Naive thymus-derived CD4-positive, alpha-beta T cell (primary cell): ENCODE results near the gene ADGRG1. TPM values are rescaled to one million over a fixed set of nuclear protein-coding genes. Genes with fewer than 3 reads are reported as not detected.

Source experiments
- ATAC-seq: fragments of 150-1000 bp; cut with Tn5 transposase; 2 replicates; pipeline ENCODE4 v1.10.0; 2021; ENCODE audit warnings: mild to moderate bottlenecking, moderate library complexity
- CTCF ChIA-PET: fragments of 350-600 bp; sonication (Branson Sonifier 250); formaldehyde crosslinking; loops from one replicate; lab custom pipeline; 2021; ENCODE audit warnings: antibody characterized with exemption; lab: Charles Lee
- POLR2A ChIA-PET: fragments of 350-600 bp; sonication (Branson Sonifier 250); formaldehyde crosslinking; loops from one replicate; lab custom pipeline; 2021; ENCODE audit warnings: antibody characterized with exemption, inconsistent platforms; lab: Charles Lee
- DNase-seq, 9 donors: peaks; one replicate each; pipeline versions ENCODE4 v3.0.0 to v3.0.0-alpha.2; 2020 to 2022; ENCODE audit warnings: mixed read lengths in 1 of 9
- H3K27ac ChIP-seq: one replicate; pipeline ENCODE4 v1.7.0; 2013; ENCODE audit warnings: mild to moderate bottlenecking, low read depth, low read length, moderate library complexity
- H3K27me3 ChIP-seq, 2 donors: one replicate each; pipeline ENCODE4 v1.7.0; 2013; ENCODE audit warnings: low read length in 2 of 2, mild to moderate bottlenecking in 2 of 2, moderate library complexity in 2 of 2; ENCODE audit not compliant: control insufficient read depth in 2 of 2, insufficient read depth in 2 of 2
- H3K36me3 ChIP-seq, 3 experiments: 1 replicate in 2 of 3; 2 replicates in 1 of 3; pipeline ENCODE4 v1.7.0; 2013; ENCODE audit warnings: low read length in 3 of 3, mild to moderate bottlenecking in 3 of 3, moderate library complexity in 1 of 3; ENCODE audit not compliant: insufficient read depth in 3 of 3, control insufficient read depth in 2 of 3
- H3K4me1 ChIP-seq, 2 donors: one replicate each; pipeline ENCODE4 v1.7.0; 2013; ENCODE audit warnings: low read length in 2 of 2, mild to moderate bottlenecking in 2 of 2, moderate library complexity in 1 of 2; ENCODE audit not compliant: control insufficient read depth in 2 of 2, insufficient read depth in 2 of 2
- H3K4me3 ChIP-seq: 2 replicates; pipeline ENCODE4 v1.7.0; 2013; ENCODE audit warnings: mild to moderate bottlenecking, low read length
- H3K9me3 ChIP-seq, 3 experiments: 1 replicate in 2 of 3; 2 replicates in 1 of 3; pipeline ENCODE4 v1.7.0; 2013; ENCODE audit warnings: low read length in 3 of 3; ENCODE audit not compliant: control insufficient read depth in 2 of 3
- H3K27ac Mint-ChIP-seq, 9 donors: one replicate each; pipeline ENCODE4 v1.8.0; 2020 to 2022; ENCODE audit warnings: mixed read lengths in 9 of 9, mild to moderate bottlenecking in 8 of 9, moderate library complexity in 5 of 9, inconsistent platforms in 2 of 9
- H3K27me3 Mint-ChIP-seq, 5 donors: one replicate each; pipeline ENCODE4 v1.8.0; 2021 to 2022; ENCODE audit warnings: mixed read lengths in 5 of 5, mild to moderate bottlenecking in 1 of 5
- H3K36me3 Mint-ChIP-seq, 5 donors: one replicate each; pipeline ENCODE4 v1.8.0; 2020 to 2022; ENCODE audit warnings: mixed read lengths in 5 of 5, mild to moderate bottlenecking in 3 of 5, inconsistent platforms in 1 of 5
- H3K4me1 Mint-ChIP-seq, 7 donors: one replicate each; pipeline ENCODE4 v1.8.0; 2020 to 2022; ENCODE audit warnings: mixed read lengths in 7 of 7, mild to moderate bottlenecking in 3 of 7, inconsistent platforms in 1 of 7
- H3K4me3 Mint-ChIP-seq, 10 donors: one replicate each; pipeline ENCODE4 v1.8.0; 2020 to 2022; ENCODE audit warnings: mild to moderate bottlenecking in 10 of 10, mixed read lengths in 10 of 10, moderate library complexity in 6 of 10, inconsistent platforms in 2 of 10
- H3K9me3 Mint-ChIP-seq, 11 donors: one replicate each; pipeline ENCODE4 v1.8.0; 2020 to 2022; ENCODE audit warnings: mixed read lengths in 11 of 11, mild to moderate bottlenecking in 4 of 11, inconsistent platforms in 1 of 11, moderate library complexity in 1 of 11
- intact Hi-C, 2 donors: fragments of 100-400 bp; cut with micrococcal nuclease; formaldehyde crosslinking; loops; one replicate each; pipeline ENCODE4 v1.15.1; 2023
- polyA plus RNA-seq, 2 donors: library from polyadenylated mRNA; unstranded; fragments of 300-500 nt; fragmentation: Illumina TruSeq; gene quantifications; one replicate each; pipeline ENCODE4 v1.2.3, GENCODE V29; 2021
- total RNA-seq, 6 experiments: library from RNA in 5 of 6; stranded (reverse) in 5 of 6; gene quantifications; 1 replicate in 5 of 6; 2 replicates in 1 of 6; pipeline ENCODE4 v1.2.3 and lab custom pipeline; 2021 to 2026

ADGRG1 gene
- total and polyA plus RNA-seq, 7 experiments from 2014 or later: 0.07 to 96.0 (median 1.5) TPM

DNA sequence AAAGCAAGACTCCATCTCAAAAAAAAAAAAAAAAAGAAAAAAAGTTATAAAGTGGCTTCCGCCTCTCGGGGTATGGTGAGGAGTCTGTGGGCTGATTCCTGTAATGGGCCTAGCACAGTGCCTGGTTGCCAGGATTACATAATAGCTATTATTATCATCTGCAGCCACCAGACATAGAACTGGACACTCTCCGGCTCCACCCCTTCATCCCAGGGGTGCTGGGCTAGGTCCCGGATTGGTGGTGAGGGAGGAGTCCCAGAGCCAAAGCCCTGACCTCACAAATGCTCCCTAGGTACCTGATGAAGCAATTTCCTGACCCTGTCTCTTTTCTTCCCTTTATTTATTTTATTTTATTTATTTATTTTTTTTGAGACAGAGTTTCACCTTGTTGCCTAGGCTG is 11.6 kb upstream of the ADGRG1 start:
- peaks cover 0 to 14% of the 10 kb centered on the region in 2 donors for H3K4me1 ChIP-seq
- CTCF ChIA-PET: no interaction called here
- intact Hi-C loops: no loop called here
- no peaks in the 10 kb centered on the region for H3K9me3 ChIP-seq
- Mint-ChIP-seq H3K27ac (no peak overlapping the region), H3K36me3 (no peaks in the 10 kb centered on the region), H3K4me3 (no peak overlapping the region), H3K9me3 (no peaks in the 10 kb centered on the region), H3K27me3 (no peaks in the 10 kb centered on the region), H3K4me1 (peaks cover 0 to 9% (median 0%) of the 10 kb centered on the region in 7 donors)
- ATAC-seq (no peak), DNase-seq (no peak)
- POLR2A ChIA-PET: no interaction called here
- no peak overlapping the region for H3K27ac ChIP-seq
- no peaks in the 10 kb centered on the region for H3K36me3 ChIP-seq
- no peaks in the 10 kb centered on the region for H3K27me3 ChIP-seq
- H3K4me3 ChIP-seq: no peak overlapping the region

DNA sequence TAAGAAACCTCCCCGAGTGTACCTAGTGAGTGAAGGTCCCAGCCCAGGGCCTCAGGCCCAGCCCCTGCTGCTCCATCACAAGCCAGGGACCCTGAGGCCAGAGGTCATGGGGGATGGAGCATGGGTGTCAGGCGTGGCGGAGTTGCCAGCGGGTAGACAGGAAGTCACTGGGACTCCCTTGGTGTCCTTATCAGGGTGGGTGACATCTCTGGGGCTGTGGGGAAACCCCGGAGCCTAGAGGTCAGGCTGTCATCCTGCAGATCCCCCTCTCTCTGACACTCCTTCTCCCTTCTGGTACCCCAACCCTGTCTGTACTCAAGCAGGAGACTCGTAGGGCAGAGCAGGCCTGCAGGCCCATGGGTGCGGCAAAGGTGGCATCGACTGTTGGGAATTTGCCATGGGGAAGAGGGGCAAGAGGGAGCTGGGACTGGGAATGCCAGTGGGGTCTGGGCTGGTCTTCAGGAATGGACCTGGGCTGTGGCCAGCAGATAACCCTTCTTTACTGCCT is 10.8 kb upstream of the ADGRG1 start:
- H3K4me3 Mint-ChIP-seq: no peak overlapping the region
- Histone ChIP-seq H3K36me3 (no peaks in the 10 kb centered on the region), H3K27me3 (no peaks in the 10 kb centered on the region), H3K27ac (no peak overlapping the region), H3K4me1 (peaks cover 0 to 13% of the 10 kb centered on the region in 2 donors), H3K4me3 (no peak overlapping the region), H3K9me3 (no peaks in the 10 kb centered on the region)
- ATAC-seq: peak; percentile 36
- POLR2A ChIA-PET: no interaction called here
- DNase-seq: no peak
- H3K27ac Mint-ChIP-seq: no peak overlapping the region
- H3K36me3 Mint-ChIP-seq: no peaks in the 10 kb centered on the region
- no peaks in the 10 kb centered on the region for H3K9me3 Mint-ChIP-seq
- intact Hi-C loops: no loop called here
- no peaks in the 10 kb centered on the region for H3K27me3 Mint-ChIP-seq
- CTCF ChIA-PET: interaction anchor here (0.6 kb wide), 1 partner anchor 166 kb away, joined by 5 read pairs; no protein-coding TSS in a partner anchor
- H3K4me1 Mint-ChIP-seq: peaks cover 0 to 9% (median 0%) of the 10 kb centered on the region in 7 donors

DNA sequence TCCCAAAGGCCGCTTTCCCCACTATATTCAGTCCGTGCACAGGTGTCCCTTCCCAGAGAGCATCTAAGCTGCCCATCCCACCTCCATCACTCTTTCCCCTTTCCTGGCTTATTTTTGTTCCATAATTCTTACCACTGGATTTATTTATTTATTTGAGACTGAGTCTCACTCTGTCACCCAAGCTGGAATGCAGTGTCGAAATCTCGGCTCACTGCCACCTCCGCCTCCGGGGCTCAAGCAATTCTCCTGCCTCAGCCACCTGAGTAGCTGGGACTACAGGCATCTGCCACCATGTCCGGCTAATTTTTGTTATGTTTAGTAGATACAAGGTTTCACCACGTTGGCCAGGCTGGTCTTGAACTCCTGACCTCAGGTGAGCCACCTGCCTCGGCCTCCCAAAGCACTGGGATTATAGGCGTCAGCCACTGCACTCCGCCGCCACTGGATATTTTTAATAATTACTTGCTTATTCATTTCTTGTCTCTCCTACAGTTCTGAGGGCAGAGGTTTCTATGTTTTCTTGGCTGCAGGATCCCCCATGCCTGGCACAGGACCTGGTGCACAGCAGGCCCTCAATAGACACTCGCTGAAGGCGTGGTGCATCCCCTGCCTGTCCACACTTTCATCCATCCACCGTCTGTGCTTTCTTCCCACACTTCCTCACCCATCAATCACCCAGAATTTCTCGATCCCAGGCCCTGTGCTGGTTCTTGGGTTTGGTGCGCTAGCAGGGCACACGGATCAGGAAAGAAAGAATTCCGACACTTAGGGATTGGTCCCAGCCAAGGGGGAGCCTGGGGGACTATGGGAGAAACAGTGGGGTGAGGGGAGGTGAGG is 9.9 kb upstream of the ADGRG1 start:
- Histone ChIP-seq H3K36me3 (no peaks in the 10 kb centered on the region), H3K27ac (no peak overlapping the region), H3K9me3 (no peaks in the 10 kb centered on the region), H3K4me1 (peaks cover 0 to 13% of the 10 kb centered on the region in 2 donors), H3K27me3 (no peaks in the 10 kb centered on the region), H3K4me3 (no peak overlapping the region)
- no peaks in the 10 kb centered on the region for H3K9me3 Mint-ChIP-seq
- no peak overlapping the region for H3K4me3 Mint-ChIP-seq
- intact Hi-C loops: no loop called here
- H3K27ac Mint-ChIP-seq: peak overlapping the region in 1 of 9 donors; percentile 17
- CTCF ChIA-PET: interaction anchor here (0.6 kb wide), 1 partner anchor 167 kb away, joined by 5 read pairs; no protein-coding TSS in a partner anchor
- DNase-seq (no peak), ATAC-seq (no peak)
- H3K36me3 Mint-ChIP-seq: no peaks in the 10 kb centered on the region
- H3K4me1 Mint-ChIP-seq: peaks cover 0 to 9% (median 0%) of the 10 kb centered on the region in 7 donors
- H3K27me3 Mint-ChIP-seq: no peaks in the 10 kb centered on the region
- POLR2A ChIA-PET: no interaction called here

DNA sequence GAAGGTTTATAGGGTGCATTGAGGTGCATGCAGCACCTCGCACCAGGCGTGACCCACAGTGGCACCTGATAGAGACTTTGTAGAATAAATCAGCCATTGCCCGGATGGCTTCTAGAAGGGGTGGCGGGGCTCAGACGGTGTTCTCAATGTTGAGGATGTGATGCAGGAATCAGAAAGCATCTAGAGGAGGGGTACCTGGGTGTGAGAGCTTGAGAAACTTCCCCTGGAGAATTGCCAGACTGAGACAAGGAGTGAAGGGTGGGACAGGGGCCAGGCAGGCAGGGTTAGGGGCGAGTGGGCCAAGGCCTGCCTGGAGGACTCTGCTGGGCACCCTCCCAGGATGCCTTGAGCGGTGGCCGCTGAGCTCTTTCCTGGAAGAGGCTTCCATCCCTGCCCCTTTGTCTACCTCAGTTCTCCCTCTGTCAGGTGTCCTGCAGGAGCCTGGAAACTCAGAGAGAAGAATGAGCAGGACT is 9.3 kb upstream of the ADGRG1 start:
- H3K27ac ChIP-seq: no peak overlapping the region
- H3K9me3 Mint-ChIP-seq: no peaks in the 10 kb centered on the region
- H3K27me3 ChIP-seq: no peaks in the 10 kb centered on the region
- H3K36me3 ChIP-seq: no peaks in the 10 kb centered on the region
- no peak for DNase-seq
- H3K4me3 ChIP-seq: no peak overlapping the region
- H3K9me3 ChIP-seq: no peaks in the 10 kb centered on the region
- POLR2A ChIA-PET: no interaction called here
- intact Hi-C loops: no loop called here
- H3K27me3 Mint-ChIP-seq: no peaks in the 10 kb centered on the region
- H3K27ac Mint-ChIP-seq: peak overlapping the region in 1 of 9 donors; percentile 17
- no peak for ATAC-seq
- H3K4me1 ChIP-seq: peaks cover 0 to 11% of the 10 kb centered on the region in 2 donors
- H3K4me1 Mint-ChIP-seq: peaks cover 0 to 7% (median 0%) of the 10 kb centered on the region in 7 donors
- H3K4me3 Mint-ChIP-seq: no peak overlapping the region
- CTCF ChIA-PET: no interaction called here
- H3K36me3 Mint-ChIP-seq: no peaks in the 10 kb centered on the region

GRCh38 chr16:57619606-57620334 is 8.7 kb upstream of the ADGRG1 start:
- intact Hi-C loops: no loop called here
- H3K9me3 Mint-ChIP-seq: no peaks in the 10 kb centered on the region
- H3K36me3 ChIP-seq: no peaks in the 10 kb centered on the region
- peaks cover 0 to 4% (median 0%) of the 10 kb centered on the region in 7 donors for H3K4me1 Mint-ChIP-seq
- H3K4me3 Mint-ChIP-seq: no peak overlapping the region
- no peak overlapping the region for H3K27ac ChIP-seq
- H3K4me1 ChIP-seq: peaks cover 0 to 5% of the 10 kb centered on the region in 2 donors
- ChIA-PET POLR2A (no interaction called here), CTCF (no interaction called here)
- H3K36me3 Mint-ChIP-seq: no peaks in the 10 kb centered on the region
- ATAC-seq (no peak), DNase-seq (no peak)
- H3K27me3 Mint-ChIP-seq: no peaks in the 10 kb centered on the region
- H3K27me3 ChIP-seq: no peaks in the 10 kb centered on the region
- no peak overlapping the region for H3K27ac Mint-ChIP-seq
- no peaks in the 10 kb centered on the region for H3K9me3 ChIP-seq
- no peak overlapping the region for H3K4me3 ChIP-seq

DNA sequence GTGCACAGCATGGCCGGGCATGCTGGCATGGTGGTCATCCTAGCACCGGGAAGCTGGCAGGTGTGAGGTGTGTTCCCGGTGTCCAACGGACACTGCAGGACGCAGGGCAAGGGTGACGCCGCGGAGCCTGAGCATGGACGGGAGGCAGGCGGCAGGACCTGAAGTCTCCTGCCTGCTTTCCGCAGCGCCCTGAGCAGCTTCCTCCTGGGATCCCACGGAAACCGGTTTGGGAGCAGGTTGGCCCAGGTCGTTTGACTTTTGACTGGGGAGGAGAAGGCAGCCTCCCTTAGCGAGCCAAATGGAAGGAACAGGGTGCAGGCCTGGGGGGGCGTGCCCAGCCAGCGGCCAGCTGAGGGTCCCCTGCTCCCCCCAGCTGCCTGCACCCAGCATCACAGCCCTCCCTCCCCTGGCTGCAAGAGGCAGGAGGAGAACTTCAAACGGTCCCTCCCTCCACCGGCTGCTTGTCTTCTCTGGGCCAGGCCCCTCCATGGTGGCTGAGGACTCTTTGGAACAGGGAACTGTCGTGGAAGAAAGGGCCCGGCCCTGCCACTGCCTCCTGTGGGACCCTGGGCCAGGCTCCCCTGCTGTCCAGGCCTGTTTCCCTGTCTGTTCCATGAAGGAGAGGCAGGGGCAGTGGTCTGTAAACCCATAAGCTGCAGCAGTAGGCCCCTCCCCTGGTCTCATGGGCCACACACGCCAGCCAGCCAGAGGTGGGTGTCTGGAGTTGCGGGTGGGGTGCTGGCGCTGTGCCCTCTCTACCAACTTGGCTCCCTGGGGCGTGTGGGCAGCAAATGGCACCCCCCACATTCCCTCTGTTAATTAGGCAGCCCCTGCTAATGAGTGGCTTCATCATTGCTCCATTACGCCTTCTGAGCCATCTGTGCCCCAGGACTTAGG is 7.8 kb upstream of the ADGRG1 start:
- H3K27me3 Mint-ChIP-seq: peaks cover 0 to 5% (median 0%) of the 10 kb centered on the region in 5 donors
- H3K27ac Mint-ChIP-seq: no peak overlapping the region
- no peaks in the 10 kb centered on the region for H3K36me3 Mint-ChIP-seq
- Histone ChIP-seq H3K36me3 (no peaks in the 10 kb centered on the region), H3K4me3 (no peak overlapping the region), H3K27ac (no peak overlapping the region), H3K27me3 (no peaks in the 10 kb centered on the region), H3K9me3 (no peaks in the 10 kb centered on the region), H3K4me1 (peaks cover 0 to 4% of the 10 kb centered on the region in 2 donors)
- no peak overlapping the region for H3K4me3 Mint-ChIP-seq
- ChIA-PET POLR2A (no interaction called here), CTCF (no interaction called here)
- no peak for ATAC-seq
- DNase-seq: no peak
- H3K4me1 Mint-ChIP-seq: peaks cover 0 to 4% (median 0%) of the 10 kb centered on the region in 7 donors
- H3K9me3 Mint-ChIP-seq: no peaks in the 10 kb centered on the region
- intact Hi-C loops: no loop called here
